GM18867 (cell line): Measurements from ENCODE around the gene APOBEC3G.

Experiments
- ATAC-seq: cut with Tn5 transposase; IDR thresholded peaks from one replicate; pipeline ENCODE4 v1.9.1; 2021; ENCODE audit warnings: mild to moderate bottlenecking, moderate library complexity; ENCODE audit not compliant: unreplicated experiment

Gene APOBEC3G

GRCh38 chr22:39120983-39121382 lies 43.9 kb downstream of the APOBEC3G start:
- no peak for ATAC-seq

GRCh38 chr22:39122772-39123470 lies 45.8 kb downstream of the APOBEC3G start:
- ATAC-seq: no peak

DNA sequence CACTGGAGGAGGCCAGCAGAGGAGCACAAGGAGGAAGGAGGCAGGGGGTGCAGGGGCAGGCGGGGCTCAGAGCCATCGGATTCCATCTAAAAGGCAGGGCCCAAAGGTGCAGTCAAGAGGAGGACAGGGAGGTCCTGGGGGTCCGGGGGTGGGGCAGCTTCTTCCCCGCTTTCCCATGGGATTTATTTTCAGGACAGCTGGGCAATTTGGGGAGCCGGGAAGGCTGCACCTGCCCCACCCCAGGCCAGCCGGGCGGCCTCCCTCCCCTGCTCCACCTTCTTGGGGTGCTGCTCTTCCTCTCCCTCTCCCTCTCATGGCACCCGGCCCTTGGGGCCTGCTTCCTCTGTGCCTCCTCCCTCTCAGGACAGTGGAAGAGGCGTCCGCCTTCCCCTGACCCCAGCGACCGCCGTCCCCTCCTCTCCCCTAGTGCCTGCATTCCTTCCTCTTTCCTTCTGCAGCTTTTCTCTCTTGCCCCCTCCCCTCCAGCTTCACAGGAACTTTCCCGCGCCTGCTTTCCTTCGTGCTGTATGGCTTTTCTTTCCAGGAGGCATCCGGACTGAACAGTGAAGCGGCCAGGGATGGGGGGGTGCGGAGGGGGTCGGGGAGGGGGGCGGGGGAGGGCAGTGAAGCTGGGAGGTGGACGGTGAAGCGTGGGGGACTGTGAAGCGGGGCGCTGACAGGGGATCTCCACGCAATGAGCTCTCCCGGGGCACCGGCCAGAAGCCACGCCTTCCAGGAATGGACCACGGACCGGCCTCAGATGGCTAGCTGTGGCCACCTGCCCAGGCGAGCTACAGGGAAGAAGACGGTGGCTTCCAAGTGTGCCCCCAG lies 46.9 kb downstream of the APOBEC3G start:
- no peak for ATAC-seq

DNA sequence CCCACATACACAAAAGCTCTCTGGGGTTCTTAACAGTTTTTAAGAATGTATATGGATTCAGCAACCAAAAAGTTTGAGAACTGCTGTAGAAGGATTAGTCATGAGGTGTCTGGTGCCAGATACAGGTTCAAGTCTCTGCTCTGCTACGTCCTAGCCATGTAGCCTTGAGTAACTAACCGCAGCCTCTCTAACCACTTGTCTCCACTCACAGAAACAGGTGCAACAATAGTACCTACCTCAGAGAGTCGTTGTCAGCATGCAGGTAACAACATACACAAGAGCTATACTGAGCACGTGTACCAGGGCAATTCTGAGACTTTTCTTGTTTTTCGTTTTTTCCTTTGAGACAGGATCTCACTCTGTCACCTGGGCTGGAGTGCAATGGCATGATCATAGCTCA lies 48.5 kb downstream of the APOBEC3G start:
- ATAC-seq: no peak

- ATAC-seq: no peak
Measured at GRCh38 chr22:39128508-39128907, 51.4 kb downstream of the APOBEC3G start.

DNA sequence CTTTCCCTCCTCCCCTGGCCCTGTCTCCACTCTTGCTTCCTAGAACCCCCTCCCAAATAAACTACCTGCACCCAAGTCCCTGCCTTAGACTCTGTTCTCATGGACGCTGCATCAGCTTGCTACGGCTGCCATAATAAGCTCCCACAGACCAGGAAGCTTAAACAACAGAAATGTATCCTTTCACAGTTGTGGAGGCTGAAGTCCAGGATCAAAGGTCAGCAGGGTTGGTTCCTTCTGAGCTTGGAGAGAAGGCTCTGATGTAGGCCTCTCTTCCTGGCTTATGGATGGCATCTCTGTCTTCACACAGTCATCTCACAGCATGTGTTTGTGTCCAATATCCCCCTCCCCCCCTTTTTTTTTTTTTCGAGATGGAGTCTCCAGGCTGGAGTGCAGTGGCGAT lies 52.0 kb downstream of the APOBEC3G start:
- no peak for ATAC-seq

DNA sequence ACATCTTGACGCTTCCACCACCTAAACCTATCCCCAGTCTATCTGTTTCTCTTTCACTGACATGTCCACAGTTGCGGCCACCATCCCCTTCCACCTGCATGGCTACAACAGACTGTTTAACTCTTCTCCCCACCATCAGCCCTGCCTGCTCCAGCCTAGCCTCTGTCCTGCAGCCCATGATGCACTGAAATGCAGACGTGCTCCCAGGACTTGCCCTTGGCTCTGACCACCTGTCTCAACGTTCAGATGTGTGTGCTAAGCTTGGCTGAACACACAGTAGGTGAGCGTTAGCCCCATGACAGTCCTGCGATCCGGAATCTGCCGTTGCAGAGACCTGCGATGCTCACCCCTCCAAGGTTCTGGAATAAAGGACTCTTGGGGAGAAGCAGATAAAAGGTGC lies 52.7 kb downstream of the APOBEC3G start:
- ATAC-seq: no peak

- ATAC-seq: no peak
Measured at GRCh38 chr22:39130152-39130704, 53.2 kb downstream of the APOBEC3G start.

- no peak for ATAC-seq
Measured at GRCh38 chr22:39130892-39131855, 54.1 kb downstream of the APOBEC3G start.

DNA sequence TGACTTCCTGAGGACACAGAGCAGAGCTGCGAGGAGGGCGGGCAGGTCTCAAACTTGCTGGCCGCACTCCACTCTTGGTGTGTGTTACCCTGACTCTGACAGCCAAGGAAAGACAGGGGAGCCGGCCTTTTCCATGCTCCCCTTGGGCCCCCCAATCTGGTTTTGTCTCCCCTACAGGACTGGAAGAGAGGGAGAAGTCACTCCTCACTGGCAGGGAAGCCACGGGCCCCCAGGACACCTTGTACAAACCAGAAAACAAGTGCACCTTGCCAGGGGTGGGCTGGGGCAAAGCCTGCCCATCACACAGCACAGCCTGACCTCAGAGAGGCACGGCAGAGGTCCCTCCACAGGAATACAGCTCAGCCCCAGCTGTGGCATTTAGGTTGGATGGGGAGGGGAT lies 55.2 kb downstream of the APOBEC3G start:
- ATAC-seq: no peak

DNA sequence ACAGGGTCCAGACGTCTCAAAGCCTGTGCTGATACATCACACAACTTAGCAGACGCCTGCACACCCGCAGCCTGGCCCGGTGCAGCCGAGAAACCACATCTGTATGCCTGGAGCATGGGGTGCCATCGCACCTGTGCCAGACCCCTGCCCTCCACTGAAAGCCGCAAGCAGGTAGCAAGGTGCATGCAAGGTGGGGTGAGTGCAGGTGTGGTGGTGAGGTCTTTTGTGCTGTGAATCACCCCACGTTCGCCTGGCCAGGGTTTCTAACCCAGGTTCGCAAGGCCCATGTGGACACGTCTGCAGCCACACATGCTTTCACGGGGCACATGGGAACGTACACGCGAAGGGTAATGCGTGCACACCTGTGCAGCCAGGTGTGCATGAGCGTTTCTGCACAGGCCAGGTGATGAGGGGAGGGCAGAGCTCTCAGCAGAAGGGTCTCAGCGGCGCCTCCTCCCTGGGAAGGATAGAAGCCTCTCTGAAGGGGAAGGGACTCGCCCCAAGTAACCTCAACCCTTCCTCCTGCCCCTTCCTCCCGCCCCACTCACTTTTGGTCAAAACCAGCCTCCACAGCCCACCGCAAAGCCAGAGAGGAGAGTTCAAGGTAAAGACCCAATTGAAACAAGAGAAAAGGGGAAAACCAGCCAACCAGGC lies 55.9 kb downstream of the APOBEC3G start:
- ATAC-seq: no peak

DNA sequence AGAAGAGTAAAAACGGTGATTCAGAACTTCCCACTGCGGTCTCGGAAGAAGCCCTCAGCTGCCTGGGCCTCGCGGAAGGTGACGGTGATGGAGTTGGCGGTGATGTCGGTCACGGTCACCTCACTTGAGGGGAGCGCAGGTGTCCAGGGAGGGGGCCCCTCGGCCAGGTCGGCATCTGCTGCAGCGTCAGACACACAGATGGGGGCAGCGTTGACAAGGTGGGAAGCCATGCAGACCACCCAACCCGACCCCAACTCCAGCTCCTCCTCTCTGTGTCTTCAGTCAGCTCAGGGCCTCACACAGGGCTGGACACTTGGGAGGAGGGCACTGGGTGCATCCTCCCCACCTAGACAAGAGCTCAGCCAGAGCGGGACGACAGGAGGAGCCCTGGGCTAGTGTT lies 56.8 kb downstream of the APOBEC3G start:
- no peak for ATAC-seq

- no peak for ATAC-seq
Measured at GRCh38 chr22:39134366-39135091, 57.5 kb downstream of the APOBEC3G start.

- ATAC-seq: no peak
Measured at GRCh38 chr22:39135092-39135896, 58.2 kb downstream of the APOBEC3G start.

DNA sequence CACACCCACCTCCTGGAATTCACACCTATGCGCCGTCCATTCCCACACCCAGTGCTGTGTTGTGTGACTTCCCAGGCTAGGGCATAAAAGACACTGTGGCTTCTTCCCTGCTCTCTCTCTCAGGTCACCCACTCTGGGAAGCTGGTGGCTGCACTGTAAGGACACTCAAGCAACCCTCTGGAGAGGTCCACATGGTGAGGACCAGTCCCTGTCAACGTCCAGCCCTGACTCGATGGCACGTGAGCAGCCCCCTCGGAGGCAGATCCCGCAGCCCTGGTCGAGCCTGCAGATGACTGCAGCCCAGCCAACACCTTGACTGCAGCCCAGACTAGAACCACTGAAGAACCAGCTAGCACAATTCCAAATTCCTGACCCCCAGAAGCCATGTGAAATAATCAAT lies 59.2 kb downstream of the APOBEC3G start:
- ATAC-seq: no peak
